ENCODE measurements around the gene GALNT17.
"Not testable (repeated sequence)": the region's sequence is repeated elsewhere in the genome, so short reads cannot be mapped to it uniquely, and the experiment has no call there.

Gene GALNT17

DNA sequence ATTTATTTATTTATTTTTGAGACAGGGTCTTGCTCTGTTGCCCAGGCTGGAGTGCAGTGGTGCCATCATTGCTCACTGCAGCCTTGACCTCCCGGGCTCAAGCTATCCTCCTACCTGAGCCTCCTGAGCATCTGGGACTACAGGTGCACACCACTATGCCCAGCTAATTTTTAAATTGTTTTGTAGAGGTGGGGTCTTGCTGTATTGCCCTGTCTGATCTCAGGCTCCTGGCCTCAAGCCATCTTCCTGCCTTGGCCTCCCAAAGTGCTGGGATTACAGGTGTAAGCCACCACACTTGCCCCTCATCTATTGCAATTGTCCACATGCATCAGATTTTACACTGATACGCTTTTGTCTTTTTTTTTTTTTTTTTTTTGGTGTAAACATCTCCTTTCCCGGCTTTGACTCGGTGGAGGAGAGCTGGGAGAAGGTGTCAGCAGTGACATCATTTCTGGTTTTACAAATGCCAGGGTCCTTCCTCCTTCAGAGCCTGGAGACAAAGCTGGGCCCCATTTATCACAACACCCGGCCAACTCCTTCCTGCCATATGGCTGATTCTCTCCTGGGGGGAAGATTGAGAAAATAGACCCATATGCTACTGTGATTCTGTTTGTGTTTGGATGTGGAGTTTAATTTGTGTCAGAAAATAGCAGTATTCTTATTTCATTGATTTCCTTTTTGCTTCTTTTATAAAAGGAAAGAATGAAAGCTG, 61.3 kb downstream of the GALNT17 start:
- DNase-seq, result no peak
- TF ChIP-seq, protein P1, sequence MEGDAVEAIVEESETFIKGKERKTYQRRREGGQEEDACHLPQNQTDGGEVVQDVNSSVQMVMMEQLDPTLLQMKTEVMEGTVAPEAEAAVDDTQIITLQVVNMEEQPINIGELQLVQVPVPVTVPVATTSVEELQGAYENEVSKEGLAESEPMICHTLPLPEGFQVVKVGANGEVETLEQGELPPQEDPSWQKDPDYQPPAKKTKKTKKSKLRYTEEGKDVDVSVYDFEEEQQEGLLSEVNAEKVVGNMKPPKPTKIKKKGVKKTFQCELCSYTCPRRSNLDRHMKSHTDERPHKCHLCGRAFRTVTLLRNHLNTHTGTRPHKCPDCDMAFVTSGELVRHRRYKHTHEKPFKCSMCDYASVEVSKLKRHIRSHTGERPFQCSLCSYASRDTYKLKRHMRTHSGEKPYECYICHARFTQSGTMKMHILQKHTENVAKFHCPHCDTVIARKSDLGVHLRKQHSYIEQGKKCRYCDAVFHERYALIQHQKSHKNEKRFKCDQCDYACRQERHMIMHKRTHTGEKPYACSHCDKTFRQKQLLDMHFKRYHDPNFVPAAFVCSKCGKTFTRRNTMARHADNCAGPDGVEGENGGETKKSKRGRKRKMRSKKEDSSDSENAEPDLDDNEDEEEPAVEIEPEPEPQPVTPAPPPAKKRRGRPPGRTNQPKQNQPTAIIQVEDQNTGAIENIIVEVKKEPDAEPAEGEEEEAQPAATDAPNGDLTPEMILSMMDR (IDR thresholded peaks at IDR 0.05), result no peak
- Mint-ChIP-seq H3K36me3 (ENCODE audit: low read depth) (peaks cover 13% of the 10 kb centered on the region), H3K27me3 (ENCODE audit: low read depth, poor library complexity) (peaks cover 8% of the 10 kb centered on the region), H3K4me1 (no peaks in the 10 kb centered on the region), H3K4me3 (no peak overlapping the region), H3K27ac (no peak overlapping the region), H3K9me3 (peaks cover 36% of the 10 kb centered on the region)

DNA sequence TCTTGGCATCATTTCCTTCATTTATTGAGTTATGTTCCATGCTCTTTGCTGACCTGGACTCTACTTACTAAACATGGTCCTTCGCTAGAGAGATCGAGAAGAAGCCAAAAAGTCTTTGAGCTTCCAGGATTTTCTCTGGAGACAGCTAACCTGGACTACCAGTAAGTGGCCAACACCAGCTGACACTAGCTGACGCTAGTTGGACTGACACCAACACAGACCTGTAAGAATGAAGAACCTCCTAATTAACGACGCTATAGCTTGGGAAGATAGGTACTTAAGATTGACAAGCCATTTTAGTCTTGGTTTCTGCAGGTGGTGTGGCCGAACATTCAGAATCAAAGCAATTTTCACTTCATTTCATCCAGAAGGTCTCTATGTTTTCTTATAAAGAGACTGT, 66.4 kb downstream of the GALNT17 start:
- Mint-ChIP-seq H3K4me3 (no peak overlapping the region), H3K27me3 (ENCODE audit: low read depth, poor library complexity) (peaks cover 4% of the 10 kb centered on the region), H3K4me1 (peaks cover 4% of the 10 kb centered on the region), H3K27ac (no peak overlapping the region), H3K36me3 (ENCODE audit: low read depth) (peaks cover 1% of the 10 kb centered on the region), H3K9me3 (peaks cover 5% of the 10 kb centered on the region)
- TF ChIP-seq, protein P1 (IDR thresholded peaks at IDR 0.05), result no peak
- no peak for DNase-seq

DNA sequence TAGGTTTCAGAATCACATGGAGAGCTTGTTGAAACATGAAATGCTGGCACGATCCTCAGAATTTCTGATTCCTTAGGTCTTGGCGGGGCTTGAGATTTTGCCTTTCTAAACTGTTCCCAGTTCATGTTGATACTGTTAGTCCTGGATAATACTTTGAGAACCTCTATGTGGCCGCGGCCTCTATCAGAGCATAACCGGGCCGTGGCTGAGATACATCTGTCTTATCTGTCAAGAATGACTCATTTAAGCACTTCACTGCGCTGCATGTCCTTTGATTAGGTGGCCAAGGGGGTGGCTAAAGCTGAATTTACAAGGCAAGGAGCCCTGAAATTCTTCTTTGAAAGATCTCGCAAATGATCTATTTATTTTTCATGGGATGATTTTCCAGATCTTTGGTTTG, 66.9 kb downstream of the GALNT17 start:
- DNase-seq, result no peak
- Mint-ChIP-seq H3K27me3 (ENCODE audit: low read depth, poor library complexity) (peaks cover 4% of the 10 kb centered on the region), H3K36me3 (ENCODE audit: low read depth) (peaks cover 6% of the 10 kb centered on the region), H3K9me3 (peaks cover 10% of the 10 kb centered on the region), H3K4me3 (no peak overlapping the region), H3K4me1 (peaks cover 4% of the 10 kb centered on the region), H3K27ac (no peak overlapping the region)
- TF ChIP-seq, protein P1 (IDR thresholded peaks at IDR 0.05), result no peak

DNA sequence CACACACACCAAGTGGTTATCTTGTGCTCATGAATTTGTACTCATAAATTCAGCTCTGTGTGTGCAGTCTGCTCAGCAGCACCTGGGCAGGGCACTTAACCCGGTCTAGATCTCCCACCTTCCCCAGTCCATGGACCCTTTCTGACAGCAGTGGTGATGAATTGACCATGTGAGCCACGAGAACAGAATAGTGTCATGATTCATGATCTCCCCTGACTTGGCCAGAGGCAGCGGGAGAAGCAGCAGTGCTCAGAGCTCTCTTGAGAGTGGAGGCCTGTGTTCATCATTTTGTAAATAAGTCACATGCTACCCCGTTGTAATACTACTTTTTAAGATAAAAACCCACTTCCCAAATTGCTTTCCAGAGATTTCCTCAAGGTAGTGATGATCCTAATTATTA, 74.2 kb downstream of the GALNT17 start:
- Mint-ChIP-seq H3K36me3 (ENCODE audit: low read depth) (peaks cover 11% of the 10 kb centered on the region), H3K27me3 (ENCODE audit: low read depth, poor library complexity) (no peaks in the 10 kb centered on the region), H3K4me3 (no peak overlapping the region), H3K9me3 (peaks cover 22% of the 10 kb centered on the region), H3K4me1 (peaks cover 15% of the 10 kb centered on the region), H3K27ac (peak overlapping the region; percentile 19)
- TF ChIP-seq, protein P1 (IDR thresholded peaks at IDR 0.05), result no peak
- no peak for DNase-seq

DNA sequence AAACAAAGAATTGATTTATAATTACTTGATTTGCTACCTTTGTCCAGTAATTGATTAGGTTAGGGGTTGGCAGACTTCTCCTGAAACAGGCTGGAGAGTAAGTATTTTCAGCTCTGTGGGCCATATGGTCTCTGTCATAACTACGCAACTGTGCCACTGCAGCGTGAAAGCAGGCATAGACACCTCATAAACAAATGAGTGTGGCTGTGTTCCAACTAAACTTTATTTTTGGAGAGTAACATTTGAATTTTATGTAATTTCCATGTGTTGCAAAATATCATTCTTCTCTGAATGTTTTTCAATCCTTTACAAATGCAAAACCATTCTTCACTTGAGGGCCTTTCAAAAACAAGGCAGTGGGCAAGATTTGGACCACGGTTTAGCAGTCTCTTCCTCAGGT, 76.9 kb downstream of the GALNT17 start:
- DNase-seq, result no peak
- H3K4me1 Mint-ChIP-seq, result peaks cover 15% of the 10 kb centered on the region
- H3K27me3 Mint-ChIP-seq (ENCODE audit: low read depth, poor library complexity), result no peaks in the 10 kb centered on the region
- H3K36me3 Mint-ChIP-seq (ENCODE audit: low read depth), result peaks cover 5% of the 10 kb centered on the region
- peaks cover 33% of the 10 kb centered on the region for H3K9me3 Mint-ChIP-seq
- no peak overlapping the region for H3K27ac Mint-ChIP-seq
- TF ChIP-seq, protein P1 (IDR thresholded peaks at IDR 0.05), result no peak
- H3K4me3 Mint-ChIP-seq, result no peak overlapping the region

DNA sequence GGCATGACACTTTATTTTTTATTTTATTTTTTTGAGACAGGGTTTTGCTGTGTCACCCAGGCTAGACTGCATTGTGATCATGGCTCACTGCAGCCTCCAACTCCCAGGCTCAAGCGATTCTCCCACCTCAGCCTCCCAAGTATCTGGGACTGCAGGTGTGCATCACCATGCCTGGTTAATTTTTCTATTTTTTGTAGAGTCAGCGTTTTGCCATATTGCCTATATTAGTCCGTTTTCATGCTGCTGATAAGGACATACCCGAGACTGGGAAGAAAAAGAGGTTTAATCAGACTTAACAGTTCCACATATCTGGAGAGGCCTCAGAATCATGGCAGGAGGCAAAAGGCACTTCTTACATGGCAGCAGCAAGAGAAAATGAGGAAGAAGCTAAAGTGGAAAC, 77.5 kb downstream of the GALNT17 start:
- not testable (repeated sequence) for DNase-seq; H3K27me3 Mint-ChIP-seq (ENCODE audit: low read depth, poor library complexity); H3K4me3 Mint-ChIP-seq; H3K36me3 Mint-ChIP-seq (ENCODE audit: low read depth); H3K27ac Mint-ChIP-seq
- peaks cover 30% of the 10 kb centered on the region for H3K9me3 Mint-ChIP-seq
- H3K4me1 Mint-ChIP-seq, result peaks cover 15% of the 10 kb centered on the region
